Colonic mucosa (tissue), 4 donors: ENCODE data around the gene DTX1. TPM values are rescaled to one million over a fixed set of nuclear protein-coding genes. Genes with fewer than 3 reads are reported as not detected.

Experiments
- DNase-seq: peaks from one replicate; pipeline ENCODE4 v3.0.0-alpha.2; 2020
- H3K27ac ChIP-seq: fragments of 200-600 bp; one replicate; pipeline ENCODE4 v1.8.0; 2021
- H3K27me3 ChIP-seq: fragments of 200-600 bp; one replicate; pipeline ENCODE4 v1.8.0; 2021
- H3K36me3 ChIP-seq: fragments of 200-600 bp; one replicate; pipeline ENCODE4 v1.8.0; 2021
- H3K4me1 ChIP-seq: fragments of 200-600 bp; one replicate; pipeline ENCODE4 v1.8.0; 2021; ENCODE audit warnings: mild to moderate bottlenecking
- H3K4me3 ChIP-seq: fragments of 200-600 bp; one replicate; pipeline ENCODE4 v1.8.0; 2021
- H3K9ac ChIP-seq, 2 donors: one replicate each; pipeline ENCODE4 v1.7.0; 2013; ENCODE audit warnings: control low read depth in 2 of 2, low read depth in 2 of 2, low read length in 2 of 2
- H3K9me3 ChIP-seq: fragments of 200-600 bp; one replicate; pipeline ENCODE4 v1.8.0; 2021
- intact Hi-C: fragments of 100-400 bp; cut with DNase I; formaldehyde crosslinking; loops from one replicate; pipeline ENCODE4 v1.14.1; 2022
- total RNA-seq, 2 donors: library from RNA; stranded (reverse); fragmentation: NEBNext Ultra II Directional in 1 of 2; extraction: Animal tissue kit (Norgen Biotek cat#: 25700) in 1 of 2; gene quantifications; one replicate each; pipeline ENCODE4 v1.2.1, GENCODE V29; 2021
- TF ChIP-seq, protein P1 (sequence below): fragments of 200-600 bp; IDR thresholded peaks from one replicate; pipeline ENCODE4 v1.8.0; 2022; ENCODE audit warnings: antibody characterized with exemption, mild to moderate bottlenecking
- donor health status: healthy.
- donor health status: DM: no; HTN: no; CAD: no.
- donor health status: DM: no; HTN: no; CAD: no.

The DTX1 gene
- total RNA-seq, 2 donors from 2014 or later: 0.82 to 1.3 TPM

DNA sequence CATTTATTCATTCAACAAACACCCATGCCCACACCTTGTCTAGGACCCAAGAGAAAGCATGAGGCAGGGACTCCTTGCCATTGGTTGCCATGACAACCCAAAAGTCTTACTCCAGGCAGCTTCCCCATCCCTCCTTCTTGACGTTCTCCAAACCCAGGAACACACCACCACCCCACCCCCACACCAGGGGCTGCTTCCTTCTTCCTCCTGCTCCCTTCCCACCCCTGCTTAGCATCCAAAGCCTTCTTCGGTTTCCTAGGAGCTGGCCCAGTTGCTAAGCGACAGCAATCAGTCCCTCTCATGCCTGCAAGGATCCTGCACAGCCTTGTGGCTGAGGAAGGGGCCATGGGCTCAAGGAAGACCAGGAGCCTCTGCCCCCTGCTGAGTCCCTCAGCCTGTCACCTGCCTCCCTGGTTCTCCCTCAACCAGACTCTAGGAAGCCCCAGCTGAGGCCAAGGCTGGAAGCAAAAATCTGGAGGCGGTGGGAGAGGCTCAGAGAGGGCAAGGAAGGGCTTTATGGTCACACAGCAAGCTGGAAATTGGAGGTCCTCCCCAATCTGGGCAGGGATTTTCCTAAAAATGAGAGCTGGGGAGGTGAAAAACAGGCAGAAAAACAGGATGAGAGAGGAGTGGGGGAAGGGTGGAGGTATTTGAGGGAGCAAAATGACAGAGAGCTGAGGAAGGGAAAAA, 63.6 kb downstream of the DTX1 start:
- Histone ChIP-seq H3K27ac (no peak overlapping the region), H3K9me3 (no peaks in the 10 kb centered on the region), H3K27me3 (no peaks in the 10 kb centered on the region), H3K4me1 (no peaks in the 10 kb centered on the region), H3K9ac (no peak overlapping the region), H3K4me3 (no peak overlapping the region), H3K36me3 (no peaks in the 10 kb centered on the region)
- TF ChIP-seq, protein P1, sequence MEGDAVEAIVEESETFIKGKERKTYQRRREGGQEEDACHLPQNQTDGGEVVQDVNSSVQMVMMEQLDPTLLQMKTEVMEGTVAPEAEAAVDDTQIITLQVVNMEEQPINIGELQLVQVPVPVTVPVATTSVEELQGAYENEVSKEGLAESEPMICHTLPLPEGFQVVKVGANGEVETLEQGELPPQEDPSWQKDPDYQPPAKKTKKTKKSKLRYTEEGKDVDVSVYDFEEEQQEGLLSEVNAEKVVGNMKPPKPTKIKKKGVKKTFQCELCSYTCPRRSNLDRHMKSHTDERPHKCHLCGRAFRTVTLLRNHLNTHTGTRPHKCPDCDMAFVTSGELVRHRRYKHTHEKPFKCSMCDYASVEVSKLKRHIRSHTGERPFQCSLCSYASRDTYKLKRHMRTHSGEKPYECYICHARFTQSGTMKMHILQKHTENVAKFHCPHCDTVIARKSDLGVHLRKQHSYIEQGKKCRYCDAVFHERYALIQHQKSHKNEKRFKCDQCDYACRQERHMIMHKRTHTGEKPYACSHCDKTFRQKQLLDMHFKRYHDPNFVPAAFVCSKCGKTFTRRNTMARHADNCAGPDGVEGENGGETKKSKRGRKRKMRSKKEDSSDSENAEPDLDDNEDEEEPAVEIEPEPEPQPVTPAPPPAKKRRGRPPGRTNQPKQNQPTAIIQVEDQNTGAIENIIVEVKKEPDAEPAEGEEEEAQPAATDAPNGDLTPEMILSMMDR: no peak
- DNase-seq: no peak
- intact Hi-C loops: no loop called here

DNA sequence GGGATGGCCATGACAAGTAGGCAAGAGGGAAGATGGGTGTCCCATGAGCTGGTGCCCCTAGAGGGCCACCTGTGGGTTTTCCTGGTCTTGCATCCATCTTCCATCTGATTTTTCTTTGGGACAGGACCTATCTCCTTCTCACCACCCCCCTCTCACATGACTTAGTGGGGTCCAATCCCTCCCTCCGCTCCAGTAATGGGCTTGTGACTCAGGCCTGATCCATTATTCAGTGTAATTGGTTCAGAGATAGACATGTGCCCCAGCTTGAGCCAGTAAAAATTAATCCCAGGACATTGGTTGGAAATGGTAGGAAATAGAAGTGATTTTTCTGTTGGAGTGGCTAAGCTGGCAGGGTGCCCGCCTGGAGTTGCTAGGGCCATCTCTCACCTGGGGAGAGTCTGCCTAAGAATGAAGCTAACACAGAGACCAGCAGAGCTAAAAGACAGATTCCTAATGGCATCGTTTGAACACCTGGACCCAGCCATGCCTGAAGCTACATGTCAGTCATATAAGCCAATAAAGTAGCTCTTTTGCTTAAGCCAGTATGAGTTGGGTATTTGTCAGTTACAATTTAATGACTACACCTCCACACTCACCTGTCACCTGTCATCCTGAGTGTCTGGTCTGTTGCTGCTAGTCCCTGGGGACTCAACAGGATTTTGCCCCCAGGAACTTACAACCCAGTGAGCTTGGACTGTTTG, 64.3 kb downstream of the DTX1 start:
- intact Hi-C loops: no loop called here
- Histone ChIP-seq H3K9ac (no peak overlapping the region), H3K4me1 (no peaks in the 10 kb centered on the region), H3K27ac (no peak overlapping the region), H3K4me3 (no peak overlapping the region), H3K36me3 (no peaks in the 10 kb centered on the region), H3K9me3 (no peaks in the 10 kb centered on the region), H3K27me3 (no peaks in the 10 kb centered on the region)
- TF ChIP-seq, protein P1: no peak
- no peak for DNase-seq

DNA sequence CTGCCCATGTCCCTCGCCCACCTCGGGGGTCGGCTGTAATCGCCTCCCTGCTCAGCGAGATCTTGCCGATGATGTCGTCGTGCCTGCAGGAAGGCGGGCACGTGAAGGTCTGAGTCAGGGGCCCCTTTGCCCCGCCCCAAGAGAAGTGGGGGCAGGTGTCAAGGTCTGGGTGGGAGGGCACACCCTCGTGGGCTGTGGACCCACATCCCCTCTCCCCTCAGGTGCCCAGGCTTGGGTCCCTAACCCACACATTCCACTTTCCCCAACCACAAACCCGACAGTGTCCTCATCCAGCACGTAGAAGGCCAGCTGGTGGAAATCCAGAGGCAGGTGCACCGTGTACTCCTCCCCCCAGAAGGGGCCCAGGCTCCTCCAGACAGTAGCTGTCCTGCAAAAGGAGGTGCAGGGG, 71.3 kb downstream of the DTX1 start:
- TF ChIP-seq, protein P1: no peak
- Histone ChIP-seq H3K27ac (no peak overlapping the region), H3K27me3 (no peaks in the 10 kb centered on the region), H3K4me3 (no peak overlapping the region), H3K36me3 (no peaks in the 10 kb centered on the region), H3K9ac (no peak overlapping the region), H3K4me1 (no peaks in the 10 kb centered on the region), H3K9me3 (no peaks in the 10 kb centered on the region)
- DNase-seq: no peak
- intact Hi-C loops: no loop called here

DNA sequence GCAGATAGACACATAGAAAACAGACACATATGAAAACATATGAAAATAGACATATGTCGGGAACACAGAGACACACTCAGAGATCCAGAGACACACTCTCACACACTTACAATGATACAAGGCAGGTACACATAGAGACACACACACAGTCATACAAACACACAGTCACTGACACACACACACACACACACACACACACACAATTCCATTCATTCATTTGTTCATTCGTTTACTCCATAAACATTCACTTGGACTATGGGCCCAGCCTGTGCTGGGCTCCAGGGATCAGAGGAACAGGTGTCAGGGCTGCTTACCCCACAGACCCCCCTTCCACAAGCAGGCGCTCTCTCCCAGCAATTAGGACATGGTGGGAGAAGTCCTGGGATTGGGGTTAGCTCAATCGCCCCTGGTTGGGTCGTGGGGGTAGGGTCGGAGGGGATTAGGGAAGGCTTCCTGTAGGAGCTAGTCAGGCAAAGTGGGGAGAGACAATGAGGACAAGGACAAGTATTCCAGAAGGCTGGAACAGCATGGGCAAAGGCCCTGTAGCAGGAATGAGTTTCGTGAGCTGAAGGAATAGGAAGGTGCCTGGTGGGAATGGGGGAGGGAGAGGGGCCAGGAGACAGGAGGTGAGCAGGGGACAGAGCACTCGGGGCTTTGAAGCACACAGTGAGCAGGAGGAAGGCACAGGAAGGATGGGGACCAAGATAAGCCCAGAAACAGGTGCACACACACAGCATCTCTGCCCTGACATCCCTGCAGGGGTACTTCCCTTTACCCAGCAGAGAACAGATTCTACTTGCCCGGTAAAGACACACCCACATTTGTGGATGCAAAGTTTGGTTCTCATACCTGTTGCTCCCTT, 72.5 kb downstream of the DTX1 start:
- no peaks in the 10 kb centered on the region for H3K27me3 ChIP-seq
- no peaks in the 10 kb centered on the region for H3K36me3 ChIP-seq
- H3K9ac ChIP-seq: no peak overlapping the region
- no peak overlapping the region for H3K4me3 ChIP-seq
- TF ChIP-seq, protein P1: no peak
- H3K27ac ChIP-seq: no peak overlapping the region
- no peak for DNase-seq
- intact Hi-C loops: no loop called here
- no peaks in the 10 kb centered on the region for H3K9me3 ChIP-seq
- H3K4me1 ChIP-seq: no peaks in the 10 kb centered on the region

DNA sequence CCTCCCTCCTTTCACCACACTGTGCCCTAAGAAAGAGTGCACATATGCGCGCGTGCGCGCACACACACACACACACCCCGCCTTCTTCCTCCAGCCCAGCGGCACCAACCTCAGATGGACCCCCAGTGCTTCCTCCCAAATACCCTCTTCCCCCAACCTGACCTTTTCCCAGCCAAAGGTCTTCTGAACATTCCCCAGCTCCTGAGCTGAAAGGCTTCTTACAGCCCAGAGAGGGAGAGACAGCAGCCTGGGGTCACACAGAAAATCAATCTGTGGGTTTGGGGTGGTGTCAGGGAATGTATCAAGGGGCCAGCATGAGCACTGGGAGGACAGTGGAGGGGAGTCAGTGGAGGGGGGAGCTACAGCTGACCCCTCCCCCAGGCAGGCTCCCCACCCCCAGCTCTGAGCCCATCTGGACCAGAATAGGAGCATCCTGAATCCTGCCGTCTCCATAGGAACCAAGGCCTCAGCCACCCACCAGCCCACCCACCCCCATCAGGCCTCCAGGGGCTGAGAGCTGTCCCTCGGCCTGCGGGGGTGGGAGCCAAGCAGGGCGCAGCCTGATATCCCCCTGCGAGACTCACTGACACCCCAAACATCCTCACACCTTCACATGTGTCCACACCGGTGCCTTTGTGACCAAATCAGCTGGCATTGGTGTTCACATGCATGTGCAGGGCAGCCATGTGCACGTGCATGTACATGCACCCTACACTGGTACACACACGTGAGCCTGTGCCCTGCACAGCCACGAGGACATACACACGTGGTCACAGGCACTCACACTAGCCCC, 73.3 kb downstream of the DTX1 start:
- H3K27me3 ChIP-seq: no peaks in the 10 kb centered on the region
- no peaks in the 10 kb centered on the region for H3K9me3 ChIP-seq
- no peak overlapping the region for H3K4me3 ChIP-seq
- H3K27ac ChIP-seq: no peak overlapping the region
- H3K9ac ChIP-seq: no peak overlapping the region
- intact Hi-C loops: no loop called here
- DNase-seq: no peak
- H3K4me1 ChIP-seq: no peaks in the 10 kb centered on the region
- no peaks in the 10 kb centered on the region for H3K36me3 ChIP-seq
- TF ChIP-seq, protein P1: no peak
